Vagina (tissue), 2 donors: Measurements from ENCODE around the gene SUSD2. TPM values are rescaled to one million over a fixed set of nuclear protein-coding genes. Genes with fewer than 3 reads are reported as not detected.

ENCODE experiments used
- DNase-seq, 2 donors: peaks; one replicate each; pipeline ENCODE4 v3.0.0-alpha.2; 2017; ENCODE audit errors: extremely low spot score in 2 of 2
- H3K27ac ChIP-seq: fragments of 200-600 bp; sonication (generic); one replicate; pipeline ENCODE4 v1.5.1; 2019
- H3K27me3 ChIP-seq: fragments of 200-600 bp; sonication (generic); one replicate; pipeline ENCODE4 v1.5.1; 2019
- H3K36me3 ChIP-seq, 2 donors: fragments of 200-600 bp; sonication (generic); one replicate each; pipeline ENCODE4 v1.5.1; 2017 to 2019
- H3K4me1 ChIP-seq: fragments of 200-600 bp; sonication (generic); one replicate; pipeline ENCODE4 v1.5.1; 2019
- H3K4me3 ChIP-seq, 2 donors: fragments of 200-600 bp; sonication (generic); 1 replicate in 1 of 2; 2 replicates in 1 of 2; pipeline ENCODE4 v1.5.1; 2016 to 2019
- H3K9me3 ChIP-seq: fragments of 200-600 bp; sonication (generic); one replicate; pipeline ENCODE4 v1.5.1; 2019
- CTCF ChIP-seq, 3 experiments: fragments of 450-650 bp in 2 of 3; fragments of 200-600 bp in 1 of 3; sonication (generic) in 1 of 3; IDR thresholded peaks; one replicate each; pipeline ENCODE4 v1.5.1; 2017 to 2019; ENCODE audit warnings: antibody characterized with exemption in 3 of 3, mild to moderate bottlenecking in 2 of 3, moderate library complexity in 2 of 3
- POLR2A ChIP-seq, 2 donors: fragments of 450-650 bp; IDR thresholded peaks; one replicate each; pipeline ENCODE4 v1.6.1; 2017; ENCODE audit warnings: antibody characterized with exemption in 2 of 2, mild to moderate bottlenecking in 2 of 2, moderate library complexity in 2 of 2
- POLR2AphosphoS5 ChIP-seq, 2 donors: sonication (generic); formaldehyde crosslinking; IDR thresholded peaks; one replicate each; pipeline ENCODE4 v1.9.0; 2017; ENCODE audit warnings: antibody characterized with exemption in 2 of 2, mild to moderate bottlenecking in 2 of 2, low read depth in 1 of 2; ENCODE audit not compliant: insufficient read depth in 1 of 2
- intact Hi-C: fragments of 100-400 bp; cut with DNase I; formaldehyde crosslinking; loops from one replicate; pipeline ENCODE4 v1.15.1; 2023
- total RNA-seq: library from RNA; depleted of rRNA; stranded (reverse); fragments of >200 nt; gene quantifications from one replicate; pipeline ENCODE4 v1.2.3, GENCODE V29; 2016

The SUSD2 gene
- total RNA-seq, 1 donor from 2014 or later: 9.1 TPM

- Histone ChIP-seq H3K36me3 (no peaks in the 10 kb centered on the region), H3K27ac (peak overlapping the region; percentile 82)
Measured at GRCh38 chr22:24154826-24155225, 26.5 kb upstream of the SUSD2 start.

GRCh38 chr22:24155627-24156140 lies 25.6 kb upstream of the SUSD2 start:
- TF ChIP-seq POLR2A (IDR thresholded peaks at IDR 0.05) (no peak), CTCF (IDR thresholded peaks at IDR 0.05) (peak in 1 of 3 experiments; percentile 28), POLR2AphosphoS5 (IDR thresholded peaks at IDR 0.05; ENCODE audit: insufficient read depth in 1 of 2, low read depth in 1 of 2) (peak in 1 of 2 donors; percentile 56)
- peak overlapping the region; percentile 60 to 84 for H3K4me3 ChIP-seq
- DNase-seq: no peak
- H3K9me3 ChIP-seq: no peaks in the 10 kb centered on the region
- H3K36me3 ChIP-seq: no peaks in the 10 kb centered on the region
- H3K4me1 ChIP-seq: peaks cover 44% of the 10 kb centered on the region
- H3K27ac ChIP-seq: peak overlapping the region; percentile 82
- intact Hi-C loops: no loop called here
- no peaks in the 10 kb centered on the region for H3K27me3 ChIP-seq

More at GRCh38 chr22:24154826-24155225, 26.5 kb upstream of the SUSD2 start:
- TF ChIP-seq CTCF (IDR thresholded peaks at IDR 0.05) (no peak), POLR2A (IDR thresholded peaks at IDR 0.05) (no peak), POLR2AphosphoS5 (IDR thresholded peaks at IDR 0.05; ENCODE audit: insufficient read depth in 1 of 2, low read depth in 1 of 2) (no peak)
- H3K4me1 ChIP-seq: peaks cover 44% of the 10 kb centered on the region
- H3K9me3 ChIP-seq: no peaks in the 10 kb centered on the region
- H3K4me3 ChIP-seq: no peak overlapping the region
- no peak for DNase-seq
- no peaks in the 10 kb centered on the region for H3K27me3 ChIP-seq
- intact Hi-C loops: no loop called here

- peak overlapping the region; percentile 60 to 84 for H3K4me3 ChIP-seq
- H3K36me3 ChIP-seq: no peaks in the 10 kb centered on the region
- no peaks in the 10 kb centered on the region for H3K27me3 ChIP-seq
- H3K9me3 ChIP-seq: no peaks in the 10 kb centered on the region
- no peak for DNase-seq
- intact Hi-C loops: no loop called here
- peaks cover 44% of the 10 kb centered on the region for H3K4me1 ChIP-seq
- TF ChIP-seq POLR2A (IDR thresholded peaks at IDR 0.05) (no peak), POLR2AphosphoS5 (IDR thresholded peaks at IDR 0.05; ENCODE audit: insufficient read depth in 1 of 2, low read depth in 1 of 2) (no peak), CTCF (IDR thresholded peaks at IDR 0.05) (no peak)
- H3K27ac ChIP-seq: peak overlapping the region; percentile 82
Measured at GRCh38 chr22:24156141-24156912, 25.0 kb upstream of the SUSD2 start.

GRCh38 chr22:24156913-24157821 lies 24.1 kb upstream of the SUSD2 start:
- intact Hi-C loops: no loop called here
- H3K4me3 ChIP-seq: peak overlapping the region; percentile 60 to 84
- peaks cover 44% of the 10 kb centered on the region for H3K4me1 ChIP-seq
- DNase-seq: no peak
- no peaks in the 10 kb centered on the region for H3K9me3 ChIP-seq
- no peaks in the 10 kb centered on the region for H3K27me3 ChIP-seq
- no peaks in the 10 kb centered on the region for H3K36me3 ChIP-seq
- H3K27ac ChIP-seq: peak overlapping the region; percentile 82
- TF ChIP-seq CTCF (IDR thresholded peaks at IDR 0.05) (peak; percentile 38 to 82 (median 54)), POLR2A (IDR thresholded peaks at IDR 0.05) (no peak), POLR2AphosphoS5 (IDR thresholded peaks at IDR 0.05; ENCODE audit: insufficient read depth in 1 of 2, low read depth in 1 of 2) (peak in 1 of 2 donors; percentile 65)
